ENCODE results near the gene CYP26C1. TPM values are rescaled to one million over a fixed set of nuclear protein-coding genes. Genes with fewer than 3 reads are reported as not detected.

The CYP26C1 gene
- total RNA-seq, 4 donors from 2014 or later: 0.13 to 0.36 (median 0.16) TPM; not detected in 1

GRCh38 chr10:93064874-93065660 is 4.5 kb downstream of the CYP26C1 start:
- DNase-seq (ENCODE audit: low spot score): no peak
- TF ChIP-seq, protein P1, sequence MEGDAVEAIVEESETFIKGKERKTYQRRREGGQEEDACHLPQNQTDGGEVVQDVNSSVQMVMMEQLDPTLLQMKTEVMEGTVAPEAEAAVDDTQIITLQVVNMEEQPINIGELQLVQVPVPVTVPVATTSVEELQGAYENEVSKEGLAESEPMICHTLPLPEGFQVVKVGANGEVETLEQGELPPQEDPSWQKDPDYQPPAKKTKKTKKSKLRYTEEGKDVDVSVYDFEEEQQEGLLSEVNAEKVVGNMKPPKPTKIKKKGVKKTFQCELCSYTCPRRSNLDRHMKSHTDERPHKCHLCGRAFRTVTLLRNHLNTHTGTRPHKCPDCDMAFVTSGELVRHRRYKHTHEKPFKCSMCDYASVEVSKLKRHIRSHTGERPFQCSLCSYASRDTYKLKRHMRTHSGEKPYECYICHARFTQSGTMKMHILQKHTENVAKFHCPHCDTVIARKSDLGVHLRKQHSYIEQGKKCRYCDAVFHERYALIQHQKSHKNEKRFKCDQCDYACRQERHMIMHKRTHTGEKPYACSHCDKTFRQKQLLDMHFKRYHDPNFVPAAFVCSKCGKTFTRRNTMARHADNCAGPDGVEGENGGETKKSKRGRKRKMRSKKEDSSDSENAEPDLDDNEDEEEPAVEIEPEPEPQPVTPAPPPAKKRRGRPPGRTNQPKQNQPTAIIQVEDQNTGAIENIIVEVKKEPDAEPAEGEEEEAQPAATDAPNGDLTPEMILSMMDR (IDR thresholded peaks at IDR 0.05): no peak
- no peak for ATAC-seq (ENCODE audit: low FRiP score)

DNA sequence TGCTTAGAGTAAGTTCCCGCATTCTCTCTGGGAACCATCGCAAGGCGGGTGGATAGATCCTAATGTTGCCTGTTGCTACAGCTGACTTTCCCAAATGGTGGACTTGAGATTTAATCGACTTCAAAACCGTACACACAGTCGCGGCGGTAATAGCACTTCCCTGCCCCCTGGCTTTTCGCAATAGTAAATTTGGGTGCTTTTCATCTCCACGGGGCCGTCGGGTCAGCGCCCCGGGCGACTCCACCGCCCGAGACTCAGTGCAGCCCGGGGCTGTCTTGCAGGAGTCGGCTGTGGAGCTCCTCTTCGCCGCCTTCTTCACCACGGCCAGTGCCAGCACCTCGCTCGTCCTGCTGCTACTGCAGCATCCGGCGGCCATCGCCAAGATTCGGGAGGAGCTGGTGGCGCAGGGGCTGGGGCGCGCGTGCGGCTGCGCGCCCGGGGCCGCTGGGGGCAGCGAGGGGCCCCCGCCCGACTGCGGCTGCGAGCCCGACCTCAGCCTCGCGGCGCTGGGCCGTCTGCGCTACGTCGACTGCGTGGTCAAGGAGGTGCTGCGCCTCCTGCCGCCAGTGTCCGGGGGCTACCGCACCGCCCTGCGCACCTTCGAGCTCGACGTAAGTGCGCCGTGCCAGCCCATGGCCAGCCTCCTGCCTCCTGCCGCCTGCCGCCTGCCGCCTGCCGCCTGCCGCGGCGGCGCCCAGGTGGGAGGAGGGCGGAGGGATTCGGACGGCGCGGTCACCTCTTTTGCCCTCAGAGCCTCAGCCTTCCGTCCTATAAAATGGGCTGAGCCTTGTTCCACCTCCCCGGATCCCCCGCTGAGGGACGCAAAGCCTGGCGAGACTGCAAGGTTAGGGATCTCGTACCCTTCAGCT is 5.3 kb downstream of the CYP26C1 start:
- no peak for ATAC-seq (ENCODE audit: low FRiP score)
- no peak for DNase-seq (ENCODE audit: low spot score)
- TF ChIP-seq, protein P1 (IDR thresholded peaks at IDR 0.05): no peak

DNA sequence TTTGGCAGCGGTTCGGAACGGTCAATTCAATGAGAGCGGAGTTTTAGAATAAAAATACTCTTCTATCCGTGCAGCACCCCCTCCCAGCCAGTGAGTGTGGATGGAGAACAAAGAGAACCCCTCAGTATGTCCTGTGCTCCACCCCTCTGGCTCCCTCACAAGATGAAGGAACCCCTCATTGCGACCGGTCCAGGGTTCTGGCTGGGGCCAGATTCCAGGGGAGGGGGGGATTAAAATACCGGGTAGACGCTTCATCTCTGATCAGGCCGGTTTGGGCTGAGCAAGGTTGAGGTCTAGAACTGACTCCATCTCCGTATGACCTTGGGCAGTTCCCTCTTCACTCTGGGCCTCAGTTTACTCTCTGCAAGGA is 5.9 kb downstream of the CYP26C1 start:
- TF ChIP-seq, protein P1 (IDR thresholded peaks at IDR 0.05): no peak
- ATAC-seq (ENCODE audit: low FRiP score) (no peak), DNase-seq (ENCODE audit: low spot score) (no peak)

- TF ChIP-seq, protein P1 (IDR thresholded peaks at IDR 0.05): no peak
- DNase-seq (ENCODE audit: low spot score) (no peak), ATAC-seq (ENCODE audit: low FRiP score) (no peak)
These were observed 7.1 kb downstream of the CYP26C1 start for GRCh38 chr10:93067443-93068365.

DNA sequence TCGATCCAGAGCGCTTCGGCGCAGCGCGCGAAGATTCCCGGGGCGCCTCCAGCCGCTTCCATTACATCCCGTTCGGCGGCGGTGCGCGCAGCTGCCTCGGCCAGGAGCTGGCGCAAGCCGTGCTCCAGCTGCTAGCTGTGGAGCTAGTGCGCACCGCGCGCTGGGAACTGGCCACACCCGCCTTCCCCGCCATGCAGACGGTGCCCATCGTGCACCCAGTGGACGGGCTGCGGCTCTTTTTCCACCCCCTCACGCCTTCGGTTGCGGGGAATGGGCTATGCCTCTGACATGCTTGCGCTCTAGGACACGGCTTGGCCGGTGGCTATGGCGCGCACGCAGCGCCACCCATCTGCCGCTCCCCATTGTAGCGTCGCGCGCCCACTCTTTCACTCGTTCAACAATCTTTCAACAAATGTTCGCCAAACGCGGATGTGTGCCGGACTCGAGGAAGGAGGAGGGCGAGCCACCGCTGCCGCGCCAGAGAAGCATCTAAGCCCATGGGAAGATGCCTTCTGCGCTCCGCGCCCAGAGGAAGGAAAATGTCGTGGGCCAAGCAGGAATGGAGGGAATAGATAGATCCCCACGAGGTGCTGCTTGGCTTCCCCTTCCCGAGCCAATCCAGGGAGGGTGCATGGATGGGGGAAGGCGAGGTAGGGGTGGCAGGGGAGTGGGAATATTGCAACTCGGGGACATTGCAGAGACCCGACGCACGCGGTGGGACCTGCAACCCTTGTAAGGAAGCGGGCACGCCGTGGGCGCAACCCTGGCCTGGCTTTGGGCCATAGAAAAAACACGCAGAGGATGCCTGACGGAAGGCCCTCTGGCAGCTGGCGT is 8.0 kb downstream of the CYP26C1 start:
- DNase-seq (ENCODE audit: low spot score): no peak
- ATAC-seq (ENCODE audit: low FRiP score): no peak
- TF ChIP-seq, protein P1 (IDR thresholded peaks at IDR 0.05): no peak

- ATAC-seq (ENCODE audit: low FRiP score): no peak
- DNase-seq (ENCODE audit: low spot score): no peak
- TF ChIP-seq, protein P1 (IDR thresholded peaks at IDR 0.05): no peak
These were observed 8.6 kb downstream of the CYP26C1 start for GRCh38 chr10:93069245-93069561.
